Hematopoietic multipotent progenitor cell treated with erythropoietin and hydrocortisone succinate and interleukin-3 and kit ligand, for 17 days (in vitro differentiated cells): Measurements from ENCODE around the gene TOR1A.
"Not testable (repeated sequence)": the region's sequence is repeated elsewhere in the genome, so short reads cannot be mapped to it uniquely, and the experiment has no call there.

Source experiments
- DNase-seq: peaks from one replicate; pipeline ENCODE4 v3.0.0-alpha.2; 2015; ENCODE audit warnings: low spot score

The TOR1A gene

GRCh38 chr9:129816501-129817435, 7.2 kb downstream of the TOR1A start:
- DNase-seq, result no peak

- no peak for DNase-seq
Measured at GRCh38 chr9:129815278-129815677, 8.7 kb downstream of the TOR1A start.

DNA sequence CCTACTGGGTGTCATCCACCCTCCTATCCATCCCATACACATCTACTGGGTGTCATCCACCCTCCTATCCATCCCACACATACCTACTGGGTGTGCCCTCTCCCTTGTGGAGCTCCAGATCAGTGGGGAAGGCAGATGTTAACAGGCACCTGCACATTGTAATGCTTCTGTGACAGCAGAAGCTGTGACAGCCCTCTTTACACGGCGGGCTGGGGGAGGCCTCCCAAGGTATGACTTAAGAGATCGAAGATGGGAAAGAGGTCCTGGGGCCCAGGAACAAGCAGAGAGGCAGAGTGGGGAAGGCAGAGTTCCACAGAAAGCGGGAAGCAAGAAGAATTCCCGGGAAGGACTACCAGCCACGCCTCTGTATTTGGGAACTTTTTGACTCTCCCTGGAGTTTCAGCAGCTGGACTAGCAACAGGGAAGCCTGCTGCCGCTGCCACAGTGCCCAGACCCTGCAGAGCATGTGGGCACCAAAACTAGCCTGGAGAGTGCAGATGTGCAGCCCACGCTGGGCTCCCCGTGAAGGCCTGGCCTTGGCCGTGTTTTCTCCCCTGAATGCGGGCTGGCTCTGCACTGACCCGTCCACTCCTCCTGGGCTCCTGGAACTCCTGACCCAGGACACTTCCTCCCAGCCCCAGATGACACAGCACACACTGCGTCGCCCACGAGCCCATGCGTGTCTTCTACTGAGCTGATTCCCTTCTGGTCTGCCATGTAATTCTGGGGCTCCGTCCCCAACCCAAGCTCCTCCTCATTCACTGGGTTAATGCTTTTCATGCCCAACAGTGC, 9.3 kb downstream of the TOR1A start:
- no peak for DNase-seq

DNA sequence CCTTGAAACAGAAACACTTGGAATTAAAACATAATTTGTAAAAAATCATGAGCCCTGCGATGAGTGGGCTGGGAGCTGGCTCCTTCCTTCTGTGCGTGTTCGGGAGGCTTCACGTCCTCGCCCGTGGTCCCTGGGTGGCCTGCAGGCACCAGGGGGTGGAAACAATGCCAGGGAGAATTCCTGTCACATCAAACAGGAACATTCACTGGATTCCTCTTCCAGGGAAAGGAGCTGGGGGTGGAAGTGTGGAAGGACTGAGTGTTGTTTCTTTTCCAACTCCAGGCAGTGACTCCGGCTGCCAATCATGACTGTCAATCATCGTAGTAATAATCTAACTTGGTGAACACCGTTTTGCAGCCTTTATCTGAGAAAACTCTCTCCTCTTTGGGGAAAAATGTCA, 10.3 kb downstream of the TOR1A start:
- no peak for DNase-seq

GRCh38 chr9:129812385-129812784, 11.6 kb downstream of the TOR1A start:
- no peak for DNase-seq

- DNase-seq, result no peak
Measured at GRCh38 chr9:129811967-129812363, 12.0 kb downstream of the TOR1A start.

GRCh38 chr9:129810788-129811187, 13.1 kb downstream of the TOR1A start:
- no peak for DNase-seq

DNA sequence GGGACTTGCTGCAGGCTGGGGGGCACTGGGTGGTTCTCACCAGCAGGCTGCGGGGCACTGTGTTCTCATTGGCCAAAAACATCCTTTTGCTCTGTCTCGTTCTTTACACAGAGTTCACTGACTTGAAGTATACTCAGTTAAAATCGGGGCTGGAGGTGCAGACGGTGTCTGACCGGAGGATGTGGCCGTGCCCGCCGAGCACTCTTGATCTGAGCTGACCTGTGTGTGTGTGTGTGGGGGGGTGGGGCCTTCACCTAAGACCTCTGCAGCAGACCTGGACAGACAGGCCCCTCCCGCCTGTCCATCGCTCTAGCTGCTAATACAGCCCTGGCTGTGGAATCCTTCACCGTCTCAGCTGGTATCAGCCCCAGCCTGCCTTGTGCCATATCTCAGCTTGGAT, 13.8 kb downstream of the TOR1A start:
- no peak for DNase-seq

- no peak for DNase-seq
Measured at GRCh38 chr9:129809346-129809745, 14.6 kb downstream of the TOR1A start.

- no peak for DNase-seq
Measured at GRCh38 chr9:129806061-129806460, 17.9 kb downstream of the TOR1A start.

GRCh38 chr9:129803676-129804060, 20.3 kb downstream of the TOR1A start:
- peak; percentile 60 for DNase-seq

GRCh38 chr9:129802833-129803675, 20.9 kb downstream of the TOR1A start, which contains the start of gene TOR1B:
Gene TOR1B, plus strand, starts transcription at chr9:129803184. Its CDS starts 29 bp downstream, at chr9:129803213.
- DNase-seq, result peak; percentile 98

DNA sequence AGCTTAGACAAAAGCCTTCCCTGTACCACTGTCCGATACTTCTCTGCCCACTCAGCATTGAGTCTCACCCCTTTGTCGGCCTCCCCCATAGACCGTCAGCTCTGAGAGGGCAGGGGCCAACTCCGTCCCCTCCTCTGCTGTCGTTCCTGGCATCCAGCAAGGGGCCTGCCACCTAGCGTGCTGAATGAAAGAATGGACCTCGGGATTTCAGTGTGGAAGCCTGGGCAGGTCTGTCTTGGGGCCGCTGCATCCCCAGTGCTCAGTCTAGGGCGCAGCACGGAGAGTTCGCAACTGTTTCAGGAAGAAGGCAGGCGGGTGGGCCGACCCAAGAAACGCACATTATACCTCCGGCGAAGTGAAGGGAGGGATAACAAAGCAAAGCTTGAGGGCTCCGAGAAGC, 22.4 kb downstream of the TOR1A start:
- no peak for DNase-seq

- DNase-seq, result no peak
Measured at GRCh38 chr9:129798973-129799372, 25.0 kb downstream of the TOR1A start.

DNA sequence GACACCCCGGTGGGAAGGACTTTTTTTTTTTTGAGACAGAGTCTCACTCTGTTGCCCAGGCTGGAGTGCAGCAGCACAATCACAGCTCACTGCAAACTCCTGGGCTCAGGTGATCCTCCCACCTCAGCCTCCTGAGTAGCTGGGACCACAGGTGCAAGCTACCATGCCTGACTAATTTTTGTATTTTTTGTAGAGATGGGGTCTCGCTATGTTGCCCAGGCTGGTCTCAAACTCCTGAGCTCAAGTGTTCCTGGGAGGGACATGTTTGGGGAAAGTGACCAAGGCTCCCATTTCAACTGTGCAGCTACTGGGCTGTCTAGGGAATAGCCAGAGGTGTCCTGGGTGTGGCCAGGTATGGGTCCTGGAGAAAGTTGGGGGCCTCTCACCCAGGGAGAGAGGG, 27.9 kb downstream of the TOR1A start:
- not testable (repeated sequence) for DNase-seq

- no peak for DNase-seq
Measured at GRCh38 chr9:129794549-129794948, 29.4 kb downstream of the TOR1A start.

DNA sequence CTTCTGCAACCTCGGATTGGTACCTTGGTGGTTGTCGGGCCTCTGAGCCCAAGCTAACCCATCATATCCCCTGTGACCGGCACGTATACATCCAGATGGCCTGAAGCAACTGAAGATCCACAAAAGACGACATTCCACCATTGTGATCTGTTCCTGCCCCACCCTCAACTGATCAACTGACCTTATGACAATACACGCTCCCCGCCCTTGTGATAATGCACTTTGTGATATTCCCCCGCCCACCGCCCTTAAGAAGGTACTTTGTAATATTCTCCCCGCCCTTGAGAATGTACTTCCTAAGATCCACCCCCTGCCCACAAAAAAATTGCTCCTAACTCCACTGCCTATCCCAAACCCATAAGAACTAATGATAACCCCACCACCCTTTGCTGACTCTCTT, 37.5 kb downstream of the TOR1A start:
- DNase-seq, result no peak

DNA sequence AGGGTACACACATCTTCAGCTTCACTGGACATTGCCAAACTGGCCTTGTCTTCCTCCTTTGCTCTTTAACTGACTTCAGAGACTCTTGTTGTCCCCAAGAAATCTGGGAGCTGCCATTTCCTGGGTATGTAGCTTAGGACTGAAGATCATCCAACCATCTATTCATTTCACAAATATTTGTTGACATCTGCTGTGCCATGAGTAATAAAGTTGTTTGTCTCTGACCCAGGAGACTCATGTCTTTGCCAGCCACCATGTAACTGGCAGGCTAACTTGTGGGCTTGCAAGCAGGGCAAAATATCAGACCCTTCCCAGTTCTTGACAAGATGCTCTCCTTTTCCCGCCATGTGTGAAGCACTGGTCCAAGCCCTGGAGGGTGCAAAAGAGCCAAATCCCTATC, 38.1 kb downstream of the TOR1A start:
- DNase-seq, result no peak

DNA sequence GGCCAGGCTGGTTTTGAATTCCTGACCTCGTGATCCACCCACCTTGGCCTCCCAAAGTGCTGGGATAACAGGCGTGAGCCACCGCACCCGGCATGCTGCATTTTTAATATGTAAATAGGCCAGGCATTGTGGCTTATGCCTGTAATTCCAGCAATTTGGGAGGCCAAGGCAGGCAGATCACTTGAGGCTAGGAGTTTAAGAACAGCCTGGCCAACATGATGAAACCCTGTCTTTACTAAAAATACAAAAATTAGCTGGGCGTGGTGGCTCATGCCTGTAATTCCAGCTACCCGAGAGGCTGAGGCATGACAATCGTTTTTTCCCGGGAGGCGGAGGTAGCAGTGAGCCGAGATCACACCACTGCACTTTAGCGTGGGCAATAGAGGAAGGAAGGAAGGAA, 39.0 kb downstream of the TOR1A start:
- not testable (repeated sequence) for DNase-seq

GRCh38 chr9:129783516-129784361, 40.2 kb downstream of the TOR1A start:
- peak; percentile 86 for DNase-seq

- no peak for DNase-seq
Measured at GRCh38 chr9:129781981-129782380, 42.0 kb downstream of the TOR1A start.
